Tibial nerve (tissue), 4 donors: Measurements from ENCODE around the gene WSB1. TPM values are rescaled to one million over a fixed set of nuclear protein-coding genes. Genes with fewer than 3 reads are reported as not detected.

ENCODE experiments used
- DNase-seq, 2 donors: peaks; one replicate each; pipeline ENCODE4 v3.0.0-alpha.2; 2019; ENCODE audit warnings: low spot score in 2 of 2
- H3K27ac ChIP-seq, 4 donors: fragments of 200-600 bp; sonication (generic) in 3 of 4; one replicate each; pipeline ENCODE4 v1.5.1; 2017 to 2019; ENCODE audit warnings: mild to moderate bottlenecking in 1 of 4
- H3K27me3 ChIP-seq, 2 donors: fragments of 200-600 bp; sonication (generic) in 1 of 2; one replicate each; pipeline versions ENCODE4 v1.5.1 to v1.6.0; 2017 to 2019
- H3K36me3 ChIP-seq, 3 donors: fragments of 200-600 bp; sonication (generic); one replicate each; pipeline ENCODE4 v1.5.1; 2018 to 2019
- H3K4me1 ChIP-seq, 4 donors: fragments of 200-600 bp; sonication (generic) in 3 of 4; one replicate each; pipeline ENCODE4 v1.5.1; 2017 to 2019
- H3K4me3 ChIP-seq, 4 donors: fragments of 200-600 bp; sonication (generic) in 3 of 4; one replicate each; pipeline ENCODE4 v1.5.1; 2017 to 2019; ENCODE audit warnings: mild to moderate bottlenecking in 1 of 4, moderate library complexity in 1 of 4
- H3K9me3 ChIP-seq, 4 donors: fragments of 200-600 bp; sonication (generic) in 3 of 4; one replicate each; pipeline ENCODE4 v1.5.1; 2017 to 2019
- EP300 ChIP-seq, 2 donors: sonication (generic); formaldehyde crosslinking; IDR thresholded peaks; one replicate each; pipeline ENCODE4 v1.6.1; 2017; ENCODE audit warnings: antibody characterized with exemption in 2 of 2, mild to moderate bottlenecking in 1 of 2
- POLR2A ChIP-seq, 2 donors: fragments of 450-650 bp; IDR thresholded peaks; one replicate each; pipeline ENCODE4 v1.6.1; 2017; ENCODE audit warnings: antibody characterized with exemption in 2 of 2, mild to moderate bottlenecking in 2 of 2, moderate library complexity in 2 of 2
- WGBS, 2 donors: methylation state at CpG; one replicate each; pipeline ENCODE4 v1.1.5; 2018; 5-methylcytosine and 5-hydroxymethylcytosine counted together
- total RNA-seq, 4 donors: library from RNA; depleted of rRNA; stranded (reverse); fragments of >200 nt; gene quantifications; one replicate each; pipeline ENCODE4 v1.1.0, GENCODE V29; 2016
- TF ChIP-seq, protein P1 (sequence below), 5 experiments: fragments of 200-600 bp in 3 of 5; fragments of 450-650 bp in 2 of 5; sonication (generic) in 3 of 5; IDR thresholded peaks; one replicate each; pipeline ENCODE4 v1.5.1; 2016 to 2019; ENCODE audit warnings: antibody characterized with exemption in 5 of 5, mild to moderate bottlenecking in 3 of 5, moderate library complexity in 2 of 5

Gene WSB1
- total RNA-seq, 4 donors from 2014 or later = 201 to 225 (median 213) TPM

DNA sequence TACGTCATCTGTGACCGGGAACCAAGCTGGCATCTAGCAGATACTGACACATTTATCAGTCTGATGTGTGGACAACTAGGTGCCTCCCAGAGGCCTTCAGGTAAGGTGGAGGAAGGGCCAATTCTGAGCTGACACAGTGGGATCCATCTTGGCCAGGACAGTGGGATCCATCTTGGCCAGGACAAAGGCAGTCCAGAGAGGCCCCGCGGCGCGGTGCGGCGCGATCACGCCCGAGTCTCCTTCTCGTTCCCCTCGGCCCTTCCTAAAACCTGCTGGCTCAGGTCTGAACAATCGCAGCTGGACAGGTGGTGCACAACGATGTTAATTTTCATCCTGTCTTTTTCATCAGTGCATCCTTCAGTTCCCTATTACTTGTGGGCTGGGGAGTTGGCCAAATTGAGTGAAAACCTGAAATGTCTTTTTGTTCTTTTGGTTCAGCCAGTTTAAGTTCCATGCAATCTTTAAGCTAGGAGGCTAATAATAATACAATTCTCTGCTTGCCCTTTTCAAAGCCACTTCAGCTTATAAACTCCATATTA, 486 bp upstream of the WSB1 start:
- TF ChIP-seq POLR2A (IDR thresholded peaks at IDR 0.05) (no peak), EP300 (IDR thresholded peaks at IDR 0.05) (no peak)
- TF ChIP-seq, protein P1, sequence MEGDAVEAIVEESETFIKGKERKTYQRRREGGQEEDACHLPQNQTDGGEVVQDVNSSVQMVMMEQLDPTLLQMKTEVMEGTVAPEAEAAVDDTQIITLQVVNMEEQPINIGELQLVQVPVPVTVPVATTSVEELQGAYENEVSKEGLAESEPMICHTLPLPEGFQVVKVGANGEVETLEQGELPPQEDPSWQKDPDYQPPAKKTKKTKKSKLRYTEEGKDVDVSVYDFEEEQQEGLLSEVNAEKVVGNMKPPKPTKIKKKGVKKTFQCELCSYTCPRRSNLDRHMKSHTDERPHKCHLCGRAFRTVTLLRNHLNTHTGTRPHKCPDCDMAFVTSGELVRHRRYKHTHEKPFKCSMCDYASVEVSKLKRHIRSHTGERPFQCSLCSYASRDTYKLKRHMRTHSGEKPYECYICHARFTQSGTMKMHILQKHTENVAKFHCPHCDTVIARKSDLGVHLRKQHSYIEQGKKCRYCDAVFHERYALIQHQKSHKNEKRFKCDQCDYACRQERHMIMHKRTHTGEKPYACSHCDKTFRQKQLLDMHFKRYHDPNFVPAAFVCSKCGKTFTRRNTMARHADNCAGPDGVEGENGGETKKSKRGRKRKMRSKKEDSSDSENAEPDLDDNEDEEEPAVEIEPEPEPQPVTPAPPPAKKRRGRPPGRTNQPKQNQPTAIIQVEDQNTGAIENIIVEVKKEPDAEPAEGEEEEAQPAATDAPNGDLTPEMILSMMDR (IDR thresholded peaks at IDR 0.05) = no peak
- no peaks in the 10 kb centered on the region for H3K9me3 ChIP-seq

DNA sequence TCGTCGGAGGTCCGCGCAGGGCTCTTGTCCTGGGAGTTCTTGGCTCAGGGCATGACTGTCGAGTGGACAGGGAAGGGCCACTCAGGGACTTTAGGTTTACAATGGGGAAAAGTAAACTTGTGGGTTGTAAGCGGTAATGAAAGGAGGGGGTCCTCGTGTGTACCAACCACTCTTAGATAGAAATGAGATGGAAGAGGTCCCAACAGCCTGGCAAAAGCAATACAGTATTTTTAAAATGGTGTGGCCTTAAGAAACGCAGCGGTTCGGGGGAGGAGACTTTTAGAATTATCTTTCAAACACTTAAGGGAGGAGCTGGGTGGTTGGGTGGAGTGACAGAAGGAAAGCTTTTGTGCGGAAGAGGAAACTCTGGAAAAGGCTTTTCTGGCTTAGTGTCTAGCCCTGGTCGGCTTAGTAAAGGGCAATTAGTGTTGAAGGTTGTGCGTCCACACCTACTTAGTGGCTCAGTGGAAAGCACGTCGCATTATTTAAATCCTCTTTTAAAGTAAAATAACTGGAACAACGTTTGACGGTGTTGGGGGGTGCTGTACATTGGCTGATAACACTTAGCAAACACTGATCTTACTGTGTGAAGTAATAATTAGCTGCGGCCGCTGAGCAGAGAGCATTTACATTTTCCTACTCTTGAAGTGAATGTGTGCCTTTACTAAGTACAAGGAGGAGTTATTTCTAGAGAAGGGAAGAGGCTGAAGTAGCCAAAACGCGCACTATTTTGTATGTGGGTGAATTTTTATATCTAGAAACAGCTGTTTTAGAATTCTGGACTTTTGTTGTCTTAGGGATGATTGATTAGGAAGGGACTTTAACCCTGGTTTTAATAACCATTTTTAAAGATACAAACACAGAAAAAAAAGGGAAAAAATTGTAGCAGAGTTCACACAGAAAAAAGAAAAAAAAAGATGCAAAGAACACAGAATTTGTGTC, 1.0 kb downstream of the WSB1 start:
- H3K36me3 ChIP-seq = no peaks in the 10 kb centered on the region
- peak; percentile 71 to 81 for TF ChIP-seq POLR2A (IDR thresholded peaks at IDR 0.05)
- peak in 1 of 2 donors; percentile 89 for TF ChIP-seq EP300 (IDR thresholded peaks at IDR 0.05)
- TF ChIP-seq, protein P1 (IDR thresholded peaks at IDR 0.05) = no peak
- peak overlapping the region; percentile 96 to 100 (median 100) for H3K27ac ChIP-seq
- H3K9me3 ChIP-seq = no peaks in the 10 kb centered on the region
- DNase-seq = peak; percentile 39 to 81
- peak overlapping the region; percentile 67 to 99 (median 88) for H3K4me3 ChIP-seq
- peaks cover 0 to 47% (median 27%) of the 10 kb centered on the region in 4 donors for H3K4me1 ChIP-seq
- 0% methylated on average over 21 of the region's 21 CpGs for WGBS, 2 donors
- H3K27me3 ChIP-seq = no peaks in the 10 kb centered on the region

More for the DNA sequence above, 486 bp upstream of the WSB1 start:
- no peak for DNase-seq
- Histone ChIP-seq H3K4me3 (peak overlapping the region in 3 of 4 donors; percentile 67 to 99 (median 98)), H3K36me3 (no peaks in the 10 kb centered on the region), H3K27me3 (no peaks in the 10 kb centered on the region), H3K27ac (peak overlapping the region; percentile 96 to 100 (median 100)), H3K4me1 (peaks cover 0 to 31% (median 19%) of the 10 kb centered on the region in 4 donors)
- WGBS, 2 donors = 87 to 88% methylated on average over 15 of the region's 15 CpGs

DNA sequence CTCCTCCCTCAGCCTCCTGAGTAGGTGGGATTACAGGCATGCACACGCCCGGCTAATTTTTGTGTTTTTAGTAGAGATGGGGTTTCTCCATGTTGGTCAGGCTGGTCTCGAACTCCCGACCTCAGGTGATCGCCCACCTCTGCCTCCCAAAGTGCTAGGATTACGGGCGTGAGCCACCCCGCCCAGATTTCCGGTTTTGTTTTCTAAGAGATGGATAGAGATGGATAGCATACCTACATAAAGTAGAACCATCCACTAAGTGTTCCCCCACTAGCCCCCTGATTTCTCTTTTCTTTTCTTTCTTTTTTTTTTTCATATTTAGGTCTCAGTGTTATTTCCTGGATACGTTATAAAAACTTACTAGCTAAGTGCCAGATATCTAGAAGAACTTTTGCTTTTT, 2.0 kb downstream of the WSB1 start:
- H3K4me3 ChIP-seq = peak overlapping the region; percentile 67 to 99 (median 88)
- H3K36me3 ChIP-seq = no peaks in the 10 kb centered on the region
- no peaks in the 10 kb centered on the region for H3K9me3 ChIP-seq
- H3K27me3 ChIP-seq = no peaks in the 10 kb centered on the region
- DNase-seq = no peak
- H3K27ac ChIP-seq = peak overlapping the region; percentile 96 to 100 (median 100)
- TF ChIP-seq, protein P1 (IDR thresholded peaks at IDR 0.05) = no peak
- no peak for TF ChIP-seq EP300 (IDR thresholded peaks at IDR 0.05)
- TF ChIP-seq POLR2A (IDR thresholded peaks at IDR 0.05) = no peak
- peaks cover 0 to 56% (median 30%) of the 10 kb centered on the region in 4 donors for H3K4me1 ChIP-seq
- 15 to 16% methylated on average over 10 of the region's 10 CpGs for WGBS, 2 donors

GRCh38 chr17:27296428-27296979, 2.6 kb downstream of the WSB1 start:
- 3 to 6% methylated on average over 2 of the region's 2 CpGs for WGBS, 2 donors
- Histone ChIP-seq H3K4me3 (peak overlapping the region; percentile 67 to 99 (median 88)), H3K27ac (peak overlapping the region; percentile 96 to 100 (median 100)), H3K27me3 (no peaks in the 10 kb centered on the region), H3K4me1 (peaks cover 0 to 62% (median 30%) of the 10 kb centered on the region in 4 donors), H3K36me3 (no peaks in the 10 kb centered on the region), H3K9me3 (no peaks in the 10 kb centered on the region)
- TF ChIP-seq, protein P1 (IDR thresholded peaks at IDR 0.05) = no peak
- TF ChIP-seq POLR2A (IDR thresholded peaks at IDR 0.05) = peak in 1 of 2 donors; percentile 8
- TF ChIP-seq EP300 (IDR thresholded peaks at IDR 0.05) = peak in 1 of 2 donors; percentile 41
- no peak for DNase-seq
